ENCODE measurements around the gene CLNK. TPM values are rescaled to one million over a fixed set of nuclear protein-coding genes. Genes with fewer than 3 reads are reported as not detected.

CLNK gene
- total RNA-seq, 1 experiment from 2014 or later: not detected

- no peaks in the 10 kb centered on the region; the same call in 1 of the 2 replicates for H3K27me3 ChIP-seq (ENCODE audit: control insufficient read depth, insufficient read depth, low read length)
- H3K4me3 ChIP-seq (ENCODE audit: insufficient read depth, low read depth, low read length): no peak overlapping the region
- no peaks in the 10 kb centered on the region for H3K36me3 ChIP-seq (replicated peaks; ENCODE audit: control insufficient read depth, insufficient read depth, low read length)
- DNase-seq: no peak
Measured at GRCh38 chr4:10661047-10661446, 23.5 kb downstream of the CLNK start.

GRCh38 chr4:10659251-10659650, 25.3 kb downstream of the CLNK start:
- no peak for DNase-seq
- H3K27me3 ChIP-seq (ENCODE audit: control insufficient read depth, insufficient read depth, low read length): no peaks in the 10 kb centered on the region

DNA sequence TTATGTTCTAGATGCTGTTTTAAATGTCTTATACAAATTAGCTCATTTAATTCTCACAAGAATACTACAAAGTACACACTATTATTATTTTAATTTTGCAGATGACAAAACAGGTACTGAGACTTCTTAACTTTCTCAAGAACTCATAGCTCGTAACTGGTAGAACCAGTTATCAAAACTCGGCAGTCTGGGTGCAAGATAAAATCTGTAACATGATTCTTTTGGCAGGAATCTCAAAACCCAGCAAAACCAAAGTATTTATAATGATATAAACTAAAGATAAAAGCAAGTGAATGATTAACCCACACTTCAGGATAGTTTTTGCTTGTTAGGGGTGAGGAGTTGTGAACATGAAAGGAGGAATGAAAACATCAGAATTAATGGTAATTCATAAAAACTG, 27.6 kb downstream of the CLNK start:
- no peaks in the 10 kb centered on the region for H3K27me3 ChIP-seq (ENCODE audit: control insufficient read depth, insufficient read depth, low read length)
- no peak overlapping the region for H3K4me3 ChIP-seq (ENCODE audit: insufficient read depth, low read depth, low read length)
- H3K36me3 ChIP-seq (replicated peaks; ENCODE audit: control insufficient read depth, insufficient read depth, low read length): no peaks in the 10 kb centered on the region
- no peak for DNase-seq

More at GRCh38 chr4:10659251-10659650, 25.3 kb downstream of the CLNK start:
- Histone ChIP-seq H3K4me3 (ENCODE audit: insufficient read depth, low read depth, low read length) (no peak overlapping the region), H3K36me3 (replicated peaks; ENCODE audit: control insufficient read depth, insufficient read depth, low read length) (no peaks in the 10 kb centered on the region)

DNA sequence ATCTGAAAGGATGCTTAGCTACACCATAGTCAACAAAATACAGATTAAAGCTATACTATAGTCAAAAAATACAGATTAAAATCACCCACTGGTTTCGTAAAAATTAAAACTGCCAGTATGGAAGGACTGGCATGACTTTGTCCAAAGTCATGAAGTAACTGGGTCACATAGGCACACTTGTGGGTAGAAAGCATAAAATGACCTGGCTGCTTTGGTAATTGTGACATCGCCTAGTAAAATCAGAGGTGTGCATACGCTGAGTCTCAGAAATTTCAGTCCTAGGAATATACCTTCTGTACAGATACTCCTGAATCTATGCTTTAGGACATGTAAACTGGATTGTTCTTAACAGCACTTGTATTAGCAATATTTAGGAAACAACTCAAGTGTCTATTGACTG, 28.1 kb downstream of the CLNK start:
- Histone ChIP-seq H3K4me3 (ENCODE audit: insufficient read depth, low read depth, low read length) (no peak overlapping the region), H3K36me3 (replicated peaks; ENCODE audit: control insufficient read depth, insufficient read depth, low read length) (no peaks in the 10 kb centered on the region), H3K27me3 (ENCODE audit: control insufficient read depth, insufficient read depth, low read length) (no peaks in the 10 kb centered on the region)
- no peak for DNase-seq

- H3K4me3 ChIP-seq (ENCODE audit: insufficient read depth, low read depth, low read length): no peak overlapping the region
- no peaks in the 10 kb centered on the region for H3K27me3 ChIP-seq (ENCODE audit: control insufficient read depth, insufficient read depth, low read length)
- no peak for DNase-seq
Measured at GRCh38 chr4:10655968-10656367, 28.6 kb downstream of the CLNK start.

GRCh38 chr4:10648479-10648878, 36.1 kb downstream of the CLNK start:
- DNase-seq: no peak
- Histone ChIP-seq H3K36me3 (replicated peaks; ENCODE audit: control insufficient read depth, insufficient read depth, low read length) (no peaks in the 10 kb centered on the region), H3K27me3 (ENCODE audit: control insufficient read depth, insufficient read depth, low read length) (no peaks in the 10 kb centered on the region), H3K4me3 (ENCODE audit: insufficient read depth, low read depth, low read length) (no peak overlapping the region)

More at GRCh38 chr4:10655968-10656367, 28.6 kb downstream of the CLNK start:
- no peaks in the 10 kb centered on the region for H3K36me3 ChIP-seq (replicated peaks; ENCODE audit: control insufficient read depth, insufficient read depth, low read length)

DNA sequence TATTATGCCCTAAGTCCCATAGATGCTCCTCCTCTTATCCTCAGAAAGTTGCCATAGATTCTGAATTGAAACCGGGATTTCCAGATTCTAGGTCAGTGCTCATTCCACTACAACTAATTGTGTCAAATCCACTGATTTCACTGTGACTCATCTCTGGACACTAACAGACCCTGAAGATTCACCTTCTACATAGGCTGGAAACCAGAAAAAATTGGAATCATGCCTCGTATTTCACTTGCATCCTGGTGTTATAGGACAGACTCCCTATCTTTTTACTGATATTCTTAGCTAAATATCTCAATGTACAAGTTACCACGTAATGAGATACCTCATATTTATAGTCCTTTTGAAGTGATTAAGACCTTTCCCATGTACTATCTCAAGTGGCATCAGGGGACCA, 36.7 kb downstream of the CLNK start:
- Histone ChIP-seq H3K4me3 (ENCODE audit: insufficient read depth, low read depth, low read length) (no peak overlapping the region), H3K27me3 (ENCODE audit: control insufficient read depth, insufficient read depth, low read length) (no peaks in the 10 kb centered on the region), H3K36me3 (replicated peaks; ENCODE audit: control insufficient read depth, insufficient read depth, low read length) (no peaks in the 10 kb centered on the region)
- no peak for DNase-seq

- no peaks in the 10 kb centered on the region for H3K36me3 ChIP-seq (replicated peaks; ENCODE audit: control insufficient read depth, insufficient read depth, low read length)
- no peak for DNase-seq
- no peak overlapping the region for H3K4me3 ChIP-seq (ENCODE audit: insufficient read depth, low read depth, low read length)
- no peaks in the 10 kb centered on the region for H3K27me3 ChIP-seq (ENCODE audit: control insufficient read depth, insufficient read depth, low read length)
Measured at GRCh38 chr4:10643600-10644425, 40.8 kb downstream of the CLNK start.

- DNase-seq: no peak
- H3K27me3 ChIP-seq (ENCODE audit: control insufficient read depth, insufficient read depth, low read length): no peaks in the 10 kb centered on the region
- H3K4me3 ChIP-seq (ENCODE audit: insufficient read depth, low read depth, low read length): no peak overlapping the region
- H3K36me3 ChIP-seq (replicated peaks; ENCODE audit: control insufficient read depth, insufficient read depth, low read length): no peaks in the 10 kb centered on the region
Measured at GRCh38 chr4:10640561-10641201, 43.9 kb downstream of the CLNK start.

DNA sequence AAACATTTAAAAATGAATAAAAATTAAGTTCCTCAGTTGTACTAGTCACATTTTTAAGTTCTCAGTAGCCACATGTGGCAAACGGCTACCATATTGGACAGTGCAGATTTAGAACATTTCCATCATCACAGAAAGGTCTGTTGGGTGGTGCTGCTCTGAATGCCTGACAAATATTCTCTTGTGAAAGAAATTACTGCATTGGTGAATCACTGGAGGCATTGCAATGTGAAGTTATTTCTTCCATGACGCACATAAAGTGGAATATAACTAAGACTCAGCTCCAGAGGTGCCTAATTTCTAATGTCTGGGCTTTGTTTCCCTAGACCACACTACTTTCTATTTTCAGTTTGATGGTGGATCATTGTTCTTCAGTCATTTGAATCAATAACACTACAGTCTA, 44.9 kb downstream of the CLNK start:
- Histone ChIP-seq H3K36me3 (replicated peaks; ENCODE audit: control insufficient read depth, insufficient read depth, low read length) (no peaks in the 10 kb centered on the region), H3K27me3 (ENCODE audit: control insufficient read depth, insufficient read depth, low read length) (no peaks in the 10 kb centered on the region), H3K4me3 (ENCODE audit: insufficient read depth, low read depth, low read length) (no peak overlapping the region)
- no peak for DNase-seq

DNA sequence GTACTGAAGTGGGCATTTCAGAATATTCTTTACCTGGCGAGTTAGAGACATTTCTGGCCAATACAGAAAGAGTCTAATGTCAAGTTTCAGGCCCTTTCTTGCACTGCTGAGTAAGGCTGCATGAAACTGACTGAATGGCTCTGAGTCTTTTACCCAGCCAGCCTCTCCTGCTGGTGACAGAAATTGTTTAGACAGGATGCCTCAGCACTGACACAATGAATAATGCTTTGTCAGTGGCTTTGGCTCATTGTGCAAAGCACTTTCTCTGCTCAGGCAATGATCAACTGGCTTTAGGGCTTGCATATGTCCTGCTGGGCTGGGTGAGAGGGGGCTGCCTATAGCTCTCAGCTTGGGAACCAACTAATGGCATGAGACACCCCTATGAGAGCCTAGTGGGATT, 45.5 kb downstream of the CLNK start:
- H3K4me3 ChIP-seq (ENCODE audit: insufficient read depth, low read depth, low read length): no peak overlapping the region
- no peak for DNase-seq
- no peaks in the 10 kb centered on the region for H3K36me3 ChIP-seq (replicated peaks; ENCODE audit: control insufficient read depth, insufficient read depth, low read length)
- H3K27me3 ChIP-seq (ENCODE audit: control insufficient read depth, insufficient read depth, low read length): no peaks in the 10 kb centered on the region

DNA sequence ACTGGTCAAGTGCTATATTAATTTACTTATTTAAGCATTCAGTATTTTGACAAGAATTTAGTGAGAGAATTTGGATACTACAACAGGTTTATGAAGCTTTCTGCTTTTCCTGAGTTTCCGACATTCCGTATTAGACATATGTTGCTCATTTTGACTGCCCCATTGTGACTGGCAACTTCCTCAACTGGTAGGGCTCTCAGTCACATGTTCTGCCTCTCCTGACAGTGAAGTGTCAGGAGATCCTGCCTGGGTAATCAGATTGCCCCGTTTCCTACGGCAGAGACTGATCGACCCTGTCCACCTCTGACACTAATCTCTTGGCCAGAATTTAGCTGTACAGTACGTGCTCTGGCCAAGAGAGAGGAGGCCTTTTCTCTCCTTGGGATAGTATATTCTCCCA, 49.5 kb downstream of the CLNK start:
- Histone ChIP-seq H3K27me3 (ENCODE audit: control insufficient read depth, insufficient read depth, low read length) (no peaks in the 10 kb centered on the region), H3K36me3 (replicated peaks; ENCODE audit: control insufficient read depth, insufficient read depth, low read length) (no peaks in the 10 kb centered on the region), H3K4me3 (ENCODE audit: insufficient read depth, low read depth, low read length) (no peak overlapping the region)
- no peak for DNase-seq

DNA sequence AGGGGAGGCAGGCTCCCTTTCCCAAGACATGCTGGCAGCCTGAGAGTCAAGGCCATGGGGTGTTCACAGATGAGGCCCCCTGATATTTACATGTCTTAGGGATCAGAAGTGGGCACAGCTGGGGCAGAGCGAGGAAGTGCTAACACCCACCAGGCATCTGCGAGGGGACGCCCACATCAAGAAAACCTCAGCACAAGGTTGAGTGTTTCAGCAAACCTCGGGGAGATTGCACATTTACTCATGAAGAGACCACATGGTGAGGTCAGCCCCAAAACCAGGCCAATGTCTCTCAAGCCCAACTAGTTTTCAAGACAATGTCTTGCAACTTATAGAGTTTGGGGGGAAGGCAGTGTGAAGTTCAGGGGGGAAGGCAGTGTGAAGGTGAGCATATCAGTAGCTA, 55.2 kb downstream of the CLNK start:
- no peak for DNase-seq
- no peaks in the 10 kb centered on the region for H3K27me3 ChIP-seq (ENCODE audit: control insufficient read depth, insufficient read depth, low read length)
- H3K36me3 ChIP-seq (replicated peaks; ENCODE audit: control insufficient read depth, insufficient read depth, low read length): no peaks in the 10 kb centered on the region
- H3K4me3 ChIP-seq (ENCODE audit: insufficient read depth, low read depth, low read length): no peak overlapping the region

DNA sequence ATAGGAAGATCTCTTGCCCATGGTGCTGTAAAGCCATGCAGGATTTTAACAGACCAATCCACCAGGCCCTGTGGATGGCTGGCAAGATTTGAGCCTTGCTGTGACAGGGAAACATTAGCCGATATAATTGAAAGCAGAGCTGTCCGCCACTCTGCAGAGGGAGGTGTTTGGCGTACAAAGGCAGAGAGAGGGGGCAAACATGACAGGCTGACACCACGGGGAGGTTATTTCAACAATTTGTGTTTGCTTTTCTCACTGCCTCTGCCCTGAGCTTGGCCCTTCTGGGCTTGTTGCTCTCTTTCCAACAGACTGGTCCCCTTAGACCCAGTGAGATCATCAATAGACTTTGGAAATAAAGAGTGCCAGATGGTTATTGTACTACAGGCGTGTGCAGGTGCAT, 59.4 kb downstream of the CLNK start:
- no peak overlapping the region for H3K4me3 ChIP-seq (ENCODE audit: insufficient read depth, low read depth, low read length)
- H3K27me3 ChIP-seq (ENCODE audit: control insufficient read depth, insufficient read depth, low read length): no peaks in the 10 kb centered on the region
- H3K36me3 ChIP-seq (replicated peaks; ENCODE audit: control insufficient read depth, insufficient read depth, low read length): no peaks in the 10 kb centered on the region
- no peak for DNase-seq

- DNase-seq: no peak
- Histone ChIP-seq H3K36me3 (replicated peaks; ENCODE audit: control insufficient read depth, insufficient read depth, low read length) (no peaks in the 10 kb centered on the region), H3K4me3 (ENCODE audit: insufficient read depth, low read depth, low read length) (no peak overlapping the region), H3K27me3 (ENCODE audit: control insufficient read depth, insufficient read depth, low read length) (no peaks in the 10 kb centered on the region)
Measured at GRCh38 chr4:10623862-10624261, 60.7 kb downstream of the CLNK start.
